ENCODE measurements around the gene PLXNB3.
"Not testable (repeated sequence)": the region's sequence is repeated elsewhere in the genome, so short reads cannot be mapped to it uniquely, and the experiment has no call there.

The PLXNB3 gene

DNA sequence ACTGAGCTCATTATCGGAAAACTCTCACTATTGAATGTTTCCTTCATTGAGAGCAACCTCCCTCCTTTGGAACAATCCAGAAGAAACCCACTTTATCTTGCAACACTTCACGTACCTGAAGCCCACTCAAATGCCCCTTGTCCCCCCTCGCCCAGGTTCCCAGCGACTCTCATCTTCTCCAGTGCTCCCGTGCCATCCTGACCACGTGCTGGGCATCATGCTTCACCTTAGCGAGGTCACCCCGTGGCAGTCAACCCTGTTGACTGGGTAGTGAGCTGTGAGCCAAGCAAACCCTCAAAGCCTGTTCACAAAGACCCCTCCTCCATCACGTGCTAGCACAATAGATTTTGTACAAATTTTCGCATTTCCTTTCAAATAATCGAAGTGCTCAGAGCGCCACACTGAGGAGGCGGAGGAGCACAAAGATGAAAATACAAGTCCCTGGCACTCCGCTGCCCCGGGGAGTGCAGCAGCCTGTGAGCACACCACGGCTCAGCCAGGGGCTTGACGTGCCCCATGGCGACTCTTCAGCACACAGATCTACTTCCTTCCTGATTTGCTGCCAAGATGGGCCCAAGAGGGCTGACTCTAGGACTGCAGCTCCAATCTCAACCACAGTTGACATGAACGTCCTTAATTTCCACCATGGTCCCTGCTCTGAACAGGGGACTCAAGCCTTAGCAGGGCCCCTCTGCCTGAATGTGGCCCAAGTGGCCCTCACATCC, 50.7 kb downstream of the PLXNB3 start:
- DNase-seq (ENCODE audit: low read depth): no peak

DNA sequence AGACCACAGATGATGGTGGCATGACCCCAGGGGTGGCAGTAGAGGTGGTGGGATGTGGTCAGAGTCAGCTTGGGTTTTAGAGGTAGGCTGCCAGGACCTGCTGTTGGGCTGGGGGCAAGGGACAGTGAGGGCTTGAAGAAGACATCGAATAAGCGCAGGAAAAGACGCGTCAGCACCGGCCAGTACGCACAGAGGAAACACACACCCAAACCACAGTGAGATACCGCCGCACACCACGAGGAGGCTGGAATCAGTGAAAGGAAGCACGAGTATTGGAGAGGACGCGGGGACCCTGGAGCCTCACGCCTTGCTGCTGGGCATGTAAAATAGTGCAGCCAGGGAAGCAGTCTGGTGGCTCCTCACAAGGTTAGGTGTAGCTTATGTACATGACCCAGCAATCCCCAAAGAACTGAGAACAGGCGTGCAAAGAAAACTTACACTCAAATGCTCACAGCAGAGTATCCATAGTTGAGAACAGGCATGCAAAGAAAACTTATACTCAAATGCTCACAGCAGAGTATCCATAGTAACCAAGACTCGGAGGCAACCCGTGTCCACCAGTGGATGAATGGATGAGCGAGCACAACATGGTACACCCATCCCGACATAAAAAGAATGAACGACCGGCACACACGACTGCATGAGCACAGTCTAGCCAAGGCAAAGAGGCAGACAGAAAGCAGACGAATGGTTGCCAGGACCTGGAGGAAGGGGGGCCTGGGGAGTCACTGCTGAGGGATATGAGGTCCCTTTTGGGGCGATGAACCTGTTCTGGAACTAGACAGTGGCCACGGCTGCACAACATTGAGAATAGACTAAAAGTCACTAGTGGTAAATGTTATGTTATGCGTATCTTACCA, 53.0 kb downstream of the PLXNB3 start:
- DNase-seq (ENCODE audit: low read depth): peak; percentile 32

DNA sequence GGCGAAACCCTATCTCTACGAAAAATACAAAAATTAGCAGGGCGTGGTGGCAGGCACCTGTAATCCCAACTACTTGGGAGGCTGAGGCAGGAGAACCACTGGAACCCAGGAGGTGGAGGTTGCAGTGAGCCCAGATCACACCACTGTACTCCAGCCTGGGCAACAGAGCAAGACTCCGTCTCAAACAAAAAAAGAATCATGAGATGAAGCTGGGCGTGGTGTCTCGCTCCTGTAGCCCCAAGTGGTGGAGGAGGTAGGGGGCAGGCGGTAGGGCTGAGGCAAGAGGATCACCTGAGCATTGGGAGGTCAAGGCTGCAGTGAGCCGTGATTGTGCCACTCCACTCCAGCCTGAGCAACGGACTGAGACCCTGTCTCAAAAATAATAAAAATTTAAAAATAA, 54.0 kb downstream of the PLXNB3 start:
- DNase-seq (ENCODE audit: low read depth): not testable (repeated sequence)

DNA sequence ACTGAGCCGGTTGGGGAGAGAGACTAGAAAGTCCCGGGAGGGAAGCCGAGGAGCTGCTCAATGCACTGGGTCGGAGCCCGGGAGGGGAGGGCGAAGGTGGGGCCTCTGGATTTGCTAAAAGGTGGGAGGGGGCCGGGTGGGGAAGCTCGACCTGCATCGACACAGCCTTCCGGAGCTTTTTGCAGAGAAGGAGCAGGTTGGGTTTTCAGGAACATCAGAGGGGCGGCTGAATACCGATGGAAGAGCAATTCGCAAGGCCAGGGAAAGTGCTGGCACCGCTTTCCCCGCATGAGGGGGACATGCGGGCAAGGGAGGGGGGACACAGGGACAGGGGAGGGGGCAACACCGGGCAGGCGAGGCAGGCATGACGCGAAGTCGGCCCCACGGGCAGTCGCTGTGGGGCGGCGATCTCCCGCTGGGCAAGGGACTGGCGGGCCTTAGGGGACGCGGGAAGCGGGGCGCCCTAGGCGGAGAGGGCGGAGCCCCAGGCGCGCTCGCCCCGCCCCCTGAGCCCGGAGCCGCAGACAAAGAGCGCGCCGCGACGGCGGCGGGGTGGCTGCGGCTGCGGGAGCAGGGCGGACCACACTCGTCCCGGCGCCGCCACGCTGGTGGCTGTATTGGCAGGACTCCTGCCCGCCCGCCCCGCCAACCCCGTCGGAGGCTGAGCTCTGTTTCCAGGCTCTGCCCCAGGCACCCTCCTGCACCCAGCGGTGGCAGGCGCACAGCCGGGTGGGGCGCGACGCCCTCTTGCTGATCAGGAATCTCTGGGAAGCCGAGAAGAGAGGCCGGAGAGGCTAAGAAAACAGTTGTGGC, 54.7 kb downstream of the PLXNB3 start:
- DNase-seq (ENCODE audit: low read depth): peak; percentile 39

DNA sequence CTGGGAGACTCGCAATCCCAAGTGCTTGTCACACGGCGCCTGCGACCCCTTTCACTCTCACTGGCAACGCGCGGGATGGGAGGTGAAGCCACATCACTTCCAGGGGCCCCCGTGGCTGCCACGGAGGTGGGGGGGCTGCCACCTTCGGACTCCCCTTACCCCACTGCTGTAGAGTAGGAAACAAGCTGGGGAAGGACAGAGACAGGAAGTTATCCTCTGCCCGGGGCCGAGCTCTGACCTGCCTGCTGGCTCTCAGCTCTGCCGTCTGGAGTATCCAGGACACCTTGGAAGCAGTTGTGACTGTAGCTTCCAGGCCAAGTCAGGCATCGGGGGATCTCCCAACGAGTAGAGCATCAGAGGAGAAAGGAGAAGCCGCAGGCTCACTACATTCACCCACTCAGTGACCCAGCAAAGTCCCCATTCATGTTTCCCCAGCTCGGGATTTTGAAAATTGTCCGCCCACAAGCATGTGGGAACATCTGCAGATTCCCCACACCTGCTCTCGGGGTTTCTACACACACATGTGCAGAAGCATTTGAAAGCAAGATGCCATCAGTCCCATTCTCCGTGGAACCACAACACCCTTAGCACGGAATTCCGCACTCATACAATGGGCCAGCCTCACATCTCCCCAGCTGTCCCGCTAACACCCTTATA, 55.5 kb downstream of the PLXNB3 start:
- DNase-seq (ENCODE audit: low read depth): no peak

DNA sequence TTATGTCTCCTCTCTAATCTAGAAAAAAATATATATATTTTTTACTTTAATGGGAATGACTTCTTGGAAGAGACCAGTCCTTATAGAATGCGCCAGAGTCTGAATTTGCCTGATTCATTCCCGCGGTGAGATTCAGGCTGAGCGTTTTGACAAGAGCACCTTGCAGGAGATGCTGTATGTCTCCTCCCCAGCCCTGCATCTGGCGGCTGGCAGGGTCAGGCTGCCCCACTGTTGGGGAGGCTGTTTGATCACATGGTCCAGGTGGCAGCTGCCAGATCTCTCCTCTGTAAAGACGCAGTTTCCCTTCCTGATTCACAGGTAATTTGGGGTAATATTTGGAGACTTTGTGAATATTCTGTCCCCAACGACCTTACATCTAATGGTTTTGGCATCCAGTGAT, 56.6 kb downstream of the PLXNB3 start:
- no peak for DNase-seq (ENCODE audit: low read depth)

DNA sequence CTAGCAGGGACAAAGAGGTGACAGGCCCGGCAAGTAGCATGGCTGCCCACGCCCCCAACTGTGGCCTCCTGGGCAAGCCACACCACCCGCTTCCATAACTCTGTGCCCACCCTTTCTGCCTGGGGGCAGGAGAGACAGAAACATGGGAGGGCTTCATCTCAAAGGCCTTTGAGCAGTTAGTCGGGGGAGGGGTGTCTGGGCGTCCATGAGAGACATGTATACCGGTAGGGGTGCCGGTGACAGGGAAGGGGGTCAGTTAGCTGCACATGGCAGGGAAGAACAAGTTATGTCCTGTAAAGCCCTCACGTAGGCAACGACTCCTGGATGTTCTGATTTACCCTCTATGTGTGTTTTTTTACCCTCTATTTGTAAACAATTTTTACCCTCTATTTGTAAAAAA, 57.0 kb downstream of the PLXNB3 start:
- DNase-seq (ENCODE audit: low read depth): no peak

DNA sequence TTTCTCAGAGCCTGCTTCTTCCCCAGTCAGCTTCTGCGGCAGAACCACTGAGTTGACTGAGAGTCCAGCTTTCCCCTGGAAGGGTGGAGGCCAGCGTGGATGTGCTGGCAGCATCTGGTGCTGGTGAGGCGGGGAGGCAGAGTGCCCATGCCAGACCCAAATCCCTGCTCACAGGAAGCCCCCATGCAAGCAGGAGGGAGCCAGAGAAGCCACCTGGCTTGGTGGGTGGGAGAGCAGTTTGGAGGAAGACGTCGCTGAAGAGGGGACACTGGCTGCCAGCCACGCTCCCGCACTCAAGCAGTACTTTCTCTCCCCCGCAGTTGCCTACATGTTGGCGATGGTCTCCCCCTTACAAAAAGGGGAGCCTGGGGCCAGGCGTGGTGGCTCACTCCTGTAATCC, 60.3 kb downstream of the PLXNB3 start:
- no peak for DNase-seq (ENCODE audit: low read depth)

DNA sequence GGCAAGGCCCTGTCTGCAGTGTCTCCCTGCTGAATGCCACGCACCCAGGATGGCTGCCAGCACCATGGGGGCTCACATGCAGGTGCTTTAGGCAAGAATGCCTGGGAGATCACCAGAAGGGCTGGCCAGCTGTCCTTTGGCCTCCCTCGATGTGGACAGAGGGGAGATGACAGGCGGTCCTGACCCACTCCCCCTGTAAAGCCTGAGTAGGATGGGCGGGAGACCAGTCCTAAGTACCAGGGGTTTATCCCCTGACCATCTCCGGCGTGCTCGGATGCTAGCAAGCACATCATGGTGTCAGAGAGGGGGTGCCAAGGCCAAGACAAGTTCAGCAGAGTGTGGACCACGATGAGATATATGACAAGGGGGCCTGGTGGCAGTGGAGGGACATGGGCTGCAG, 61.0 kb downstream of the PLXNB3 start:
- DNase-seq (ENCODE audit: low read depth): no peak
